Endothelial cell (in vitro differentiated cells): ENCODE data around the gene METRN. TPM values are rescaled to one million over a fixed set of nuclear protein-coding genes. Genes with fewer than 3 reads are reported as not detected.

Experiments used
- DNase-seq: peaks from one replicate; pipeline ENCODE4 v3.0.0; 2021; ENCODE audit warnings: low spot score
- H3K27ac Mint-ChIP-seq: one replicate; pipeline ENCODE4 v1.8.0; 2021; ENCODE audit warnings: mixed read lengths, inconsistent platforms; ENCODE audit not compliant: unreplicated experiment
- H3K27me3 Mint-ChIP-seq: one replicate; pipeline ENCODE4 v1.8.0; 2021; ENCODE audit warnings: mild to moderate bottlenecking, moderate library complexity, mixed read lengths, inconsistent platforms; ENCODE audit not compliant: unreplicated experiment
- H3K36me3 Mint-ChIP-seq: one replicate; pipeline ENCODE4 v1.8.0; 2021; ENCODE audit warnings: mild to moderate bottlenecking, low read depth, mixed read lengths, inconsistent platforms; ENCODE audit not compliant: unreplicated experiment
- H3K4me1 Mint-ChIP-seq: one replicate; pipeline ENCODE4 v1.8.0; 2021; ENCODE audit warnings: mild to moderate bottlenecking, mixed read lengths, inconsistent platforms; ENCODE audit not compliant: unreplicated experiment
- H3K4me3 Mint-ChIP-seq: one replicate; pipeline ENCODE4 v1.8.0; 2021; ENCODE audit warnings: mild to moderate bottlenecking, mixed read lengths, inconsistent platforms; ENCODE audit not compliant: unreplicated experiment
- H3K9me3 Mint-ChIP-seq: one replicate; pipeline ENCODE4 v1.8.0; 2021; ENCODE audit warnings: mixed read lengths, inconsistent platforms; ENCODE audit not compliant: unreplicated experiment
- CTCF ChIP-seq: fragments of 200-600 bp; sonication (generic); IDR thresholded peaks from one replicate; pipeline ENCODE4 v1.5.0; 2021; ENCODE audit warnings: antibody characterized with exemption; ENCODE audit not compliant: unreplicated experiment
- total RNA-seq: library from RNA; stranded (reverse); fragmentation: NEBNext Ultra II Directional; extraction: Animal tissue kit (Norgen Biotek cat#: 25700); gene quantifications from one replicate; pipeline ENCODE4 v1.2.1, GENCODE V29; 2021; ENCODE audit not compliant: unreplicated experiment

METRN gene
- total RNA-seq, 1 donor from 2014 or later: 11.2 TPM

DNA sequence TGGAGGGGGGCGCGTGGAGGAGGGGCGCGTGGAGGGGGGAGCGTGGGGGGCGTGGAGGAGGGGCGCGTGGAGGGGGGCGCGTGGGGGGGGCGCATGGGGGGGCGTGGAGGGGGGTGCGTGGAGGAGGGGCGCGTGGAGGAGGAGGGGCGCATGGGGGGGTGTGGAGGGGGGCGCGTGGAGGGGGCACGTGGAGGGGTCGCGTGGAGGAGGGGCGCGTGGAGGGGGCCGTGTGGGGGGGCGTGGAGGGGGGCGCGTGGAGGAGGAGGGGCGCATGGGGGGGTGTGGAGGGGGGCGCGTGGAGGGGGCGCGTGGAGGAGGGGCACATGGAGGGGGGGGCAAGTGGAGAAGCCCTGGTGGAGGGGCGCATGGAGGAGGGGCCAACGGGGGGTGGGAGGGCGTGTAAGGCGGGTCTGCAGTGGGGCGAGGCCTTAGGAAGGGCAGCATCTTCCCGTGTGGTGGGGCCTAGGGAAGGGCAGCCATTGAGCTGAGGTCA, 52.9 kb downstream of the METRN start:
- H3K4me1 Mint-ChIP-seq: no peaks in the 10 kb centered on the region
- H3K4me3 Mint-ChIP-seq: no peak overlapping the region
- no peak for TF ChIP-seq CTCF
- H3K9me3 Mint-ChIP-seq: no peaks in the 10 kb centered on the region
- H3K27ac Mint-ChIP-seq: no peak overlapping the region
- peaks cover 7% of the 10 kb centered on the region for H3K27me3 Mint-ChIP-seq
- no peak for DNase-seq
- no peaks in the 10 kb centered on the region for H3K36me3 Mint-ChIP-seq

GRCh38 chr16:768428-768827, 53.5 kb downstream of the METRN start:
- Mint-ChIP-seq H3K4me1 (no peaks in the 10 kb centered on the region), H3K4me3 (no peak overlapping the region), H3K9me3 (no peaks in the 10 kb centered on the region), H3K27me3 (peaks cover 7% of the 10 kb centered on the region), H3K36me3 (no peaks in the 10 kb centered on the region), H3K27ac (no peak overlapping the region)
- TF ChIP-seq CTCF: no peak
- DNase-seq: no peak

Other genes starting within 250 kb of the METRN start
- gene CAPN15, start 187.4 kb upstream of the METRN start, total RNA-seq: 49.0 TPM
- gene PRR35, start 154.7 kb upstream of the METRN start, total RNA-seq: not detected
- 0.69 TPM for gene NHLRC4, start 148.1 kb upstream of the METRN start, total RNA-seq
- gene PIGQ, start 145.2 kb upstream of the METRN start, total RNA-seq: 38.4 TPM
- 18.5 TPM for gene RAB40C, start 125.1 kb upstream of the METRN start, total RNA-seq
- gene WFIKKN1, start 84.1 kb upstream of the METRN start, total RNA-seq: 0.44 TPM
- 48.5 TPM for gene METTL26, start 78.8 kb upstream of the METRN start, total RNA-seq
- gene MCRIP2, start 73.3 kb upstream of the METRN start, total RNA-seq: 2.9 TPM
- 25.2 TPM for gene WDR90, start 65.8 kb upstream of the METRN start, total RNA-seq
- 121 TPM for gene RHOT2, start 47.0 kb upstream of the METRN start, total RNA-seq
- 1.6 TPM for gene RHBDL1, start 39.4 kb upstream of the METRN start, total RNA-seq
- 93.7 TPM for gene STUB1, start 34.7 kb upstream of the METRN start, total RNA-seq
- 31.6 TPM for gene JMJD8, start 30.8 kb upstream of the METRN start, total RNA-seq
- 16.1 TPM for gene WDR24, start 24.7 kb upstream of the METRN start, total RNA-seq
- gene FBXL16, start 9.3 kb upstream of the METRN start, total RNA-seq: not detected
- gene ANTKMT, start 6.0 kb downstream of the METRN start, total RNA-seq: 11.1 TPM
- gene CCDC78, start 11.3 kb downstream of the METRN start, total RNA-seq: 0.85 TPM
- 1.5 TPM for gene HAGHL, start 12.0 kb downstream of the METRN start, total RNA-seq
- 51.0 TPM for gene CIAO3, start 25.9 kb downstream of the METRN start, total RNA-seq
- gene MSLN, start 45.6 kb downstream of the METRN start, total RNA-seq: 0.44 TPM
- 27.6 TPM for gene RPUSD1, start 73.3 kb downstream of the METRN start, total RNA-seq
- 56.8 TPM for gene CHTF18, start 73.5 kb downstream of the METRN start, total RNA-seq
- gene GNG13, start 85.6 kb downstream of the METRN start, total RNA-seq: not detected